ENCODE data around the gene TAS1R3. TPM values are rescaled to one million over a fixed set of nuclear protein-coding genes. Genes with fewer than 3 reads are reported as not detected.
A peak's percentile ranks its signal among the peaks of the same experiment; 100 is the strongest.

The TAS1R3 gene
- total and polyA plus RNA-seq, 10 of the 15 experiments (the other 5 are each of a cell fraction or from before 2014, with no cell fraction given) = 0.04 to 0.51 (median 0.08) TPM; not detected in 3

DNA sequence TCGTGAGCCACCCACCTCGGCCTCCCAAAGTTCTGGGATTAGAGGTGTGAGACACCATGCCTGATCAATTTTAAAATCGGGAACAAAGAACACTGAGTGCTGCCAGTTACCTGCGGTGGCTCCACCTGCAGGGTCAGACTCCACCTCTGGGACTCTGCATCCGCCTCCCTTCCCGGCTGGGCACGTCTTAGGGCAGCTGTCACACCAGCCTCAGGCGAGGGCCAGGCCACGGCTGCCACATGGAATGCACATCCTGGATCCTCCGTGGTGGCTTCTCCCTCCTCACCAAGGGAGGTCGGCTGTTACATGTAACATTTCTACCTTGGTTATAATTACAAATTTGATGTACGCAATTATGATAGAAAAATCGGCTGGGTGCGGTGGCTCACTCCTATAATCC is 33.2 kb downstream of the TAS1R3 start:
- ATAC-seq = no peak
- H3K4me2 ChIP-seq (ENCODE audit: control insufficient read depth, insufficient read depth) = no peak overlapping the region
- SMC1A ChIA-PET (ENCODE audit: uncharacterized antibody, unreplicated experiment) = no interaction called here

DNA sequence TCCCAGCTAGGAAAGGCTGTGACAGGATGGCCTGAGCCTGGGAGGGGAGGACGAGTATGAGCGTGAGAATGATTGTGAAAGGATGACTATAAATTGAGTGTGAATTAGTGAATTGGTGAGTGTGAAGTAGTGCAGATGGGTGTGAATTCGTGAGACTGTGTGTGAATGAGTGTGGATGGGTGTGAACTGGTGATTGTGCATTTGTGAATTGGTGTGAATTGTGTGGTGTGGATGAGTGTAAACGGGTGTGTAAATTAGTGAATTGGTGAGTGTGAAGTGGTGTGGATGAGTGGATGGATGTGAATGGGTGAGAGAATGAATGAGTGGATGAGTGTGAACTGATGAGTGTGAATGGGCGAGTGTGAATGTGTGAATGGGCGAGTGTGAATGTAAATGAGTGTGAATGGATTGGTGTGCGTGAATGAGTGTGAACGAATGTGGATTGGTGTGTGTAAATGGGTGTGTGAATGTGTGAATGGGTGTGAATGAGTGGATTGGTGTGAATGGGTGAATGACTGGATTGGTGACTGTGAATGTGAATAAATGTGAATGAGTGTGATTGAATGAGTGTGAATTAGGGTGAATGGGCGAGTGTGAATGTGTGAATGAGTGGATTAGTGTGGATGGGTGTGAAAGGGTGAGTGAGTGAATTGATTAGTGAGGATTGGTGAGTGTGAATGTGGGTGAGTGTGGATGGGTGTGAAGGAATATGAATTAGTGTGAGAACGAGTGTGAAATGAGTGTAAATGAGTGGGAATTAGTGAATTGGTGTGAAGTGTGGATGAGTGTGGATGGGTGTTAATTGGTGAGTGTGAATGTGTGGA is 35.0 kb downstream of the TAS1R3 start:
- no peaks in the 10 kb centered on the region for H4K20me1 ChIP-seq (ENCODE audit: control insufficient read depth, insufficient read depth)
- no peak overlapping the region for H2AFZ ChIP-seq (ENCODE audit: control insufficient read depth, low read depth, low read length)
- no peak overlapping the region for H3K27ac ChIP-seq (ENCODE audit: control insufficient read depth, insufficient read depth)
- in situ Hi-C loops (cut with MboI) = no loop called here
- H3K4me2 ChIP-seq (ENCODE audit: control insufficient read depth, insufficient read depth) = no peak overlapping the region
- ChIA-PET POLR2A (no interaction called here), SMC1A (ENCODE audit: uncharacterized antibody, unreplicated experiment) (no interaction called here), CTCF (no interaction called here), RAD21 (ENCODE audit: unreplicated experiment) (no interaction called here)
- no peak for FAIRE-seq
- intact Hi-C loops (cut with micrococcal nuclease; ENCODE audit: unreplicated experiment) = no loop called here
- ATAC-seq = no peak
- no TSS peak for BruUV-seq (replicated peaks)
- DNase-seq (ENCODE audit: low read depth, low spot score) = no peak
- H3K27me3 ChIP-seq (replicated peaks in 1 of 2; ENCODE audit: control insufficient read depth in 2 of 2, insufficient read depth in 2 of 2, low read length in 1 of 2) = no peaks in the 10 kb centered on the region
- no peaks in the 10 kb centered on the region for H3K79me2 ChIP-seq (ENCODE audit: control insufficient read depth, insufficient read depth, low read length)
- no peak overlapping the region for H3K9ac ChIP-seq (ENCODE audit: control insufficient read depth, insufficient read depth, low read length)
- WGBS (ENCODE audit: insufficient coverage, insufficient replicate concordance, low lambda C conversion rate, missing lambda C conversion rate) = 61% methylated on average over 10 of the region's 10 CpGs
- H3K4me1 ChIP-seq (ENCODE audit: control insufficient read depth, insufficient read depth, low read length) = no peaks in the 10 kb centered on the region; the same call in 1 of the 2 replicates
- H3K9me3 ChIP-seq (replicated peaks; ENCODE audit: control insufficient read depth, insufficient read depth, low read length) = peaks cover 3% of the 10 kb centered on the region; the same call in 1 of the 3 replicates
- peaks cover 0 to 1% of the 10 kb centered on the region in 2 experiments; a peak in 2 of 4 replicates for H3K36me3 ChIP-seq (ENCODE audit: control insufficient read depth in 2 of 2, insufficient read depth in 2 of 2, low read length in 1 of 2)
- no peak overlapping the region for H3K4me3 ChIP-seq
- TF ChIP-seq, protein P1, sequence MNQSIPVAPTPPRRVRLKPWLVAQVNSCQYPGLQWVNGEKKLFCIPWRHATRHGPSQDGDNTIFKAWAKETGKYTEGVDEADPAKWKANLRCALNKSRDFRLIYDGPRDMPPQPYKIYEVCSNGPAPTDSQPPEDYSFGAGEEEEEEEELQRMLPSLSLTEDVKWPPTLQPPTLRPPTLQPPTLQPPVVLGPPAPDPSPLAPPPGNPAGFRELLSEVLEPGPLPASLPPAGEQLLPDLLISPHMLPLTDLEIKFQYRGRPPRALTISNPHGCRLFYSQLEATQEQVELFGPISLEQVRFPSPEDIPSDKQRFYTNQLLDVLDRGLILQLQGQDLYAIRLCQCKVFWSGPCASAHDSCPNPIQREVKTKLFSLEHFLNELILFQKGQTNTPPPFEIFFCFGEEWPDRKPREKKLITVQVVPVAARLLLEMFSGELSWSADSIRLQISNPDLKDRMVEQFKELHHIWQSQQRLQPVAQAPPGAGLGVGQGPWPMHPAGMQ (IDR thresholded peaks at IDR 0.05; ENCODE audit: borderline replicate concordance) = no peak
- TF ChIP-seq FOXM1 (IDR thresholded peaks at IDR 0.05; ENCODE audit: low read depth, low read length) (no peak), KDM1A (IDR thresholded peaks at IDR 0.05; ENCODE audit: borderline replicate concordance) (no peak), IRF4 (IDR thresholded peaks at IDR 0.05; ENCODE audit: low read depth, low read length) (no peak), ZNF622 (IDR thresholded peaks at IDR 0.05) (no peak)
- TF ChIP-seq, protein P2, sequence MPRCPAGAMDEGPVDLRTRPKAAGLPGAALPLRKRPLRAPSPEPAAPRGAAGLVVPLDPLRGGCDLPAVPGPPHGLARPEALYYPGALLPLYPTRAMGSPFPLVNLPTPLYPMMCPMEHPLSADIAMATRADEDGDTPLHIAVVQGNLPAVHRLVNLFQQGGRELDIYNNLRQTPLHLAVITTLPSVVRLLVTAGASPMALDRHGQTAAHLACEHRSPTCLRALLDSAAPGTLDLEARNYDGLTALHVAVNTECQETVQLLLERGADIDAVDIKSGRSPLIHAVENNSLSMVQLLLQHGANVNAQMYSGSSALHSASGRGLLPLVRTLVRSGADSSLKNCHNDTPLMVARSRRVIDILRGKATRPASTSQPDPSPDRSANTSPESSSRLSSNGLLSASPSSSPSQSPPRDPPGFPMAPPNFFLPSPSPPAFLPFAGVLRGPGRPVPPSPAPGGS (IDR thresholded peaks at IDR 0.05; ENCODE audit: borderline replicate concordance, insufficient read depth, low read depth, low read length, poor library complexity, severe bottlenecking) = peak; percentile 8
- TF ChIP-seq, protein P3, sequence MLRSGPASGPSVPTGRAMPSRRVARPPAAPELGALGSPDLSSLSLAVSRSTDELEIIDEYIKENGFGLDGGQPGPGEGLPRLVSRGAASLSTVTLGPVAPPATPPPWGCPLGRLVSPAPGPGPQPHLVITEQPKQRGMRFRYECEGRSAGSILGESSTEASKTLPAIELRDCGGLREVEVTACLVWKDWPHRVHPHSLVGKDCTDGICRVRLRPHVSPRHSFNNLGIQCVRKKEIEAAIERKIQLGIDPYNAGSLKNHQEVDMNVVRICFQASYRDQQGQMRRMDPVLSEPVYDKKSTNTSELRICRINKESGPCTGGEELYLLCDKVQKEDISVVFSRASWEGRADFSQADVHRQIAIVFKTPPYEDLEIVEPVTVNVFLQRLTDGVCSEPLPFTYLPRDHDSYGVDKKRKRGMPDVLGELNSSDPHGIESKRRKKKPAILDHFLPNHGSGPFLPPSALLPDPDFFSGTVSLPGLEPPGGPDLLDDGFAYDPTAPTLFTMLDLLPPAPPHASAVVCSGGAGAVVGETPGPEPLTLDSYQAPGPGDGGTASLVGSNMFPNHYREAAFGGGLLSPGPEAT (IDR thresholded peaks at IDR 0.05; ENCODE audit: low read depth) = peak; percentile 22

More for the DNA sequence above, 33.2 kb downstream of the TAS1R3 start:
- intact Hi-C loops (cut with micrococcal nuclease; ENCODE audit: unreplicated experiment) = no loop called here
- FAIRE-seq (no peak), DNase-seq (ENCODE audit: low read depth, low spot score) (no peak)
- no peak overlapping the region for H2AFZ ChIP-seq (ENCODE audit: control insufficient read depth, low read depth, low read length)
- no peaks in the 10 kb centered on the region for H3K27me3 ChIP-seq (replicated peaks in 1 of 2; ENCODE audit: control insufficient read depth in 2 of 2, insufficient read depth in 2 of 2, low read length in 1 of 2)
- H3K4me1 ChIP-seq (ENCODE audit: control insufficient read depth, insufficient read depth, low read length) = peaks cover under 1% of the 10 kb centered on the region; the same call in 1 of the 2 replicates
- no TSS peak for BruUV-seq (replicated peaks)
- 70% methylated on average over 14 of the region's 14 CpGs for WGBS (ENCODE audit: insufficient coverage, insufficient replicate concordance, low lambda C conversion rate, missing lambda C conversion rate)
- TF ChIP-seq, protein P4, sequence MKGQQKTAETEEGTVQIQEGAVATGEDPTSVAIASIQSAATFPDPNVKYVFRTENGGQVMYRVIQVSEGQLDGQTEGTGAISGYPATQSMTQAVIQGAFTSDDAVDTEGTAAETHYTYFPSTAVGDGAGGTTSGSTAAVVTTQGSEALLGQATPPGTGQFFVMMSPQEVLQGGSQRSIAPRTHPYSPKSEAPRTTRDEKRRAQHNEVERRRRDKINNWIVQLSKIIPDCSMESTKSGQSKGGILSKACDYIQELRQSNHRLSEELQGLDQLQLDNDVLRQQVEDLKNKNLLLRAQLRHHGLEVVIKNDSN (IDR thresholded peaks at IDR 0.05; ENCODE audit: borderline replicate concordance, extremely low read length, insufficient read depth, low read depth, low read length) = no peak
- TF ChIP-seq BHLHE40 (IDR thresholded peaks at IDR 0.05; ENCODE audit: borderline replicate concordance in 1 of 2, low read depth in 2 of 2, low read length in 1 of 2) (no peak), NRF1 (conservative IDR thresholded peaks at IDR 0.05; ENCODE audit: low read depth, low read length) (no peak), MTA3 (IDR thresholded peaks at IDR 0.05; ENCODE audit: borderline replicate concordance, low read length) (no peak)
- H3K9me3 ChIP-seq (replicated peaks; ENCODE audit: control insufficient read depth, insufficient read depth, low read length) = peaks cover 3% of the 10 kb centered on the region; the same call in 1 of the 3 replicates
- no peaks in the 10 kb centered on the region for H4K20me1 ChIP-seq (ENCODE audit: control insufficient read depth, insufficient read depth)
- POLR2A ChIA-PET = no interaction called here
- H3K27ac ChIP-seq (ENCODE audit: control insufficient read depth, insufficient read depth) = no peak overlapping the region
- CTCF ChIA-PET = no interaction called here
- no peak overlapping the region for H3K9ac ChIP-seq (ENCODE audit: control insufficient read depth, insufficient read depth, low read length)
- no peak overlapping the region for H3K4me3 ChIP-seq
- no peaks in the 10 kb centered on the region for H3K79me2 ChIP-seq (ENCODE audit: control insufficient read depth, insufficient read depth, low read length)
- in situ Hi-C loops (cut with MboI) = no loop called here
- RAD21 ChIA-PET (ENCODE audit: unreplicated experiment) = no interaction called here
- no peaks in the 10 kb centered on the region for H3K36me3 ChIP-seq (ENCODE audit: control insufficient read depth in 2 of 2, insufficient read depth in 2 of 2, low read length in 1 of 2)

Data from GM12878 (cell line).